Effector CD4-positive, alpha-beta T cell (primary cell): ENCODE results near the gene EPS15.
"Not testable (repeated sequence)": the region's sequence is repeated elsewhere in the genome, so short reads cannot be mapped to it uniquely, and the experiment has no call there.

ENCODE experiments used
- DNase-seq: peaks from one replicate; pipeline ENCODE4 v3.0.0-alpha.2; 2020

Gene EPS15

DNA sequence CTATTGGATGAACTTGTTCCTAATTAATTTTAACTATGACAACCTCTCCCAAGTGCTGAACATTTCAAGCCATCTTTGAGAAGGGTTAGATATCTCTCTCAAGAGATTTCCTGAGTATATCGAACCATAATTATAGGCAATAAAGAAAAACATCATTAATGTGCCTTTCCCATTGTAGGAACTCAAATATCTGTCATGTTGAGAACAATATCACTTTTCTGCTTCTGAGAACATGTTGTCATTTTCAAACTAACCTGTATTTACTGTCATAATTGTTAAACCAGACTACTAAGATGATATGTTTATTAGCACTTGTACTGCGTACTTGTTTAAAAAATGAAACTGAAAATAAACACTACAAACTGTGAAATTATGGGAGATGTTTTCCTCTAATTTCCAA is 4.3 kb downstream of the EPS15 start:
- no peak for DNase-seq

- DNase-seq = no peak
Measured at GRCh38 chr1:51512606-51513005, 6.5 kb downstream of the EPS15 start.

DNA sequence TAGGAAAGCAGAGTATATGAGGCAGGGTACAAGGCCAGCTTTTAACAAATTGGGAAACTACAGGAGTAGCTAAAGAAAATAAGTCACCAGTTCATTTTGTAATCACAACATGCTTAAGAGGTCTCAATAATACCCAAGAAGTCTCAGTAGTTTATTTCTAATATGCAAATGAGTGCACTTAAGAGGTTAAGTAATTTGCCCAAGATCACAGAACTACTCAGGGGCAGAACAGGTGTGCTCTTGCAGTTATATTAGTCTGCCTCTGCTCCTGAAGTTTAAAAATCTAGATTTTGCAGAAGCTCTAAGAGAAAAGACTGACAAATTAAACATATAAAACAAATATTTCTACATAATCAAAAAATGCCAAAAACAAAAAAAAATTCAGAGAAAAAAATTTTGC is 6.9 kb downstream of the EPS15 start:
- DNase-seq = no peak

DNA sequence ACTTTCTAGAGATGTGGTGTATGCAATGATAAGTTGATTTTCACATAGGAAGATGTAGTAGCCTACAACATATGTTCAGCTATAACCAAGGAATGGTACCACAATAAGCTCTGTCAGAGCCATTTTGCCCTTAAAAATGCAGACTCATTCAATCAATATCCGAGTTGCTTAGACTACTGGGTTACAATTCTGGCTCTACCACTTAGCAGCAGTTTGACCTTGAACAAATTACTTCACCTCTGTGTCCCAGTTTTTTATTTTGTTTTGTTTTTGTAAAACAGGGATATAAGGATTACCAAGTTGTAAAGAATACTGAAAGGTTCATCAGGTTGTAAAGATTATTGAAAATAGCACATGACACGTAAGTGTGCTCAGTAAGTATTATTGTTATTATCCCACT is 9.3 kb downstream of the EPS15 start:
- no peak for DNase-seq

GRCh38 chr1:51506537-51506936 is 12.5 kb downstream of the EPS15 start:
- no peak for DNase-seq

GRCh38 chr1:51504806-51505525 is 14.1 kb downstream of the EPS15 start:
- no peak for DNase-seq

GRCh38 chr1:51501218-51501630 is 17.8 kb downstream of the EPS15 start:
- not testable (repeated sequence) for DNase-seq

GRCh38 chr1:51499694-51500093 is 19.4 kb downstream of the EPS15 start:
- DNase-seq = no peak

DNA sequence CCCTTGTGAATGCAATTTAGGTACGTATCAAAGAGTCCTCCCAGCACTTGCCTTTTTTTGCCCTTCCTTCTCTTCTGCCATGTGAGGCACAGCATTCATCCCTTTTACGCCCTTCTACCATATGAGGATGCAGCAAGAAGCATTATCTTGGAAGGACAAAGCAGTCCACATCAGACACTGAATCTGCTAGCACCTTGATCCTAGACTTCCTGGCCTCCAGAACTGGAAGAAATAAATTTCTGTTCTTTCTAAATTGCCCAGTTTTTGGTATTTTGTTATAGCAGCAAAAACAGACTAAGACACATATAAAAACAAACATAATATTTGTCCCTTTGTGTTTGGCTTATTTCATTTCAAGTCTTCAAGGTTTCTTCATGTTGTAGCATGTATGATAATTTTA is 20.1 kb downstream of the EPS15 start:
- DNase-seq = no peak

DNA sequence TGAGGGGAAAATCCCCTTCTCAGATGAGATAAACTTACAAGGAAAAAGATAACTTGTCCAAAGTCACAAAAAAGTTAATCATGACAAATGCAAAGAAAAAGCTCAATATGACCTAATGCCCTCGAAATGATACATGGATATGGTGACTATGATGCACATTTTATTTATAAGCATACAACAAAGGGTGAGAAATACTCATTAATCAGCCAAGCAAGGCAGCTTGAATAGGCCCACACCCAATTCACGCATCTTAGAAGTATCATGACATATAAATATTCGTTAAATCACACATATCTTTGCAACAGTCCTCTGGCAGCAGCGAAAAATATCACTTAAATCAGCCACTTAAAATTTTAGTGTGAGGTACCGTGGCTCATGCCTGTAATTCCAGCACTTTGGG is 21.7 kb downstream of the EPS15 start:
- DNase-seq = no peak

DNA sequence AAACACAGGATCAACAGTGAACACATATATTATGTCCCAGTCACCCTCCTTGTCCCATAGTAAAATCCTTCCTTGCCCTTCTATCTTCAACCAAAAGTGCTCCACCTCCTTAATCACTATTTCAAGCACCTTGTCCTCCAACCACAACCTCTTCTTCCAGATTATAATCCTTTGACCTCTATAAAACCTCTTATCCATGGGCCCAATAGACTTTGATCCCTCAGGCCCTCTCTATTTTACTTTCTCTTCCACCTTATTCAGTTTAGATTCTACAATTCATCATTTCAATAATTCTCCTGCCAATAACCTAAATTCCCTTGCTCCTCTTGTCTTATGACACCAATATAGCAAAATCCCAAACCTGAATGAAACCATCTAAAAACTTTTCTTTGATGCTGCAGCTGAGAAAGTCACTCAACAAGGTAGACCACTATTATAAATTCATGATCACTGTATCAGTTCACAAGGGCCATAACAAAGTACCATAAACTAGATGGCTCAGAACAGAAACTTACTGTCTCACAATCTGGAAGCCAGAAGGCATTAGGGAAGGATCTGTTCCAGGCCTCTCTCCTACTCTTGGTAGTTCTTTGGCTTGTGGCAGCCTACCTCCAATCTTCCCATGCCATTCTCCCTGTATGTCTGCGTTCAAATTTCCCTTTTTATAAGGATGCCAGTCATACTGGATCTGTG is 24.8 kb downstream of the EPS15 start:
- DNase-seq = no peak

DNA sequence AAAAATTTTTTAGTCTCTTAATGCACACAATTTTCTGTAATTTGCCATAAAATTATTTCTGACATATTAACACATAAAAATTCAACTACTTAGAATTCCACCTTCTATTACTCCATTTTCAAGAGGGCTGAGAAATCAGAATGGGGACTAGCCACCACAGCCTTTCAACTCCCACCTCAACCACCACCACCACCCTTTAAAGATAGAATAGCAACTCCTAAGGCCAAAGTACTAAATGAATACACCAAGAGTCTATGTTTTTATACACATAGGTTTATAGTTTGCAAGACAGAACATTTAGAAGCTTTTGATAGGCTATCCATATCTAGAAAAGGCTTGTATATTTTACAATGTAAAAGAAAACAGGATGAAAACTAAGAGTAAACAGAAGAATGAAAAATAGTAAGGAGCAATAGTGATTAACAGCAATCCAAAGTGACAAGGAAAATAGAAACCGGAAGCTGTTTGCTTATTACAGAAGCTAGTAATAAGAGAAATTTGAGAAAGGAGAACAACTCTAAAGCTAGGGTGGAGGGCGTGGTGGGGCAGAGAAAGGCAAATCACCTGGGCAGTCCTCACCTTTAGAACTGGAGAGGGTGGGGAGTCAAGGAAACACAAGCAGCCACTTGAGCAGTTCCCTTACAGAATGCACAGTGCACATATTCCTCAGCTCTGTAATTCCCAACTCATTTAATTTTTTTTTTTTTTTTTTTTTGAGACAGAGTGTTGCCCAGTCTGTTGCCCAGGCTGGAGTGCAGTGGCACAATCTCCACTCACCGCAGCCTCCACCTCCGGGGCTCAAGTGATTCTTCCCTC is 27.7 kb downstream of the EPS15 start:
- DNase-seq = no peak

DNA sequence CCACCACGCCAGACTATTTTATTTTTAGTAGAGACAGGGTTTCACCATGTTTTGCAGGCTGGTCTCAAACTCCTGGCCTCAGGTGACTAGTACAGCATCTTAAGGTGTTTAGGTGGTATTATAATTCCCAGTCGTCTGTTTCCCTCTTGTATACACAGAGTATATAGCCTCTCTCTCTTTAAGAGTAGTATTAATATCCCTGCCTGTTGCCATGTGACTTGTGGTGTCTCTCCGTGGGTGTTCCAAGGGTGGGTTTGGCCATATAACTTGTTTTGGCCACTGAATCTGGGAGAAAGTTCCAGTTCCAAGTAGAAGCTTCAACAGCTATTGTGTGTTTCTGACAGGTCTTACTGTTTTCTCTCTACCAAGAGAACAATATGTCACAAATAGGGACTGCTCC is 29.6 kb downstream of the EPS15 start:
- no peak for DNase-seq

- no peak for DNase-seq
Measured at GRCh38 chr1:51488372-51489050, 30.6 kb downstream of the EPS15 start.

DNA sequence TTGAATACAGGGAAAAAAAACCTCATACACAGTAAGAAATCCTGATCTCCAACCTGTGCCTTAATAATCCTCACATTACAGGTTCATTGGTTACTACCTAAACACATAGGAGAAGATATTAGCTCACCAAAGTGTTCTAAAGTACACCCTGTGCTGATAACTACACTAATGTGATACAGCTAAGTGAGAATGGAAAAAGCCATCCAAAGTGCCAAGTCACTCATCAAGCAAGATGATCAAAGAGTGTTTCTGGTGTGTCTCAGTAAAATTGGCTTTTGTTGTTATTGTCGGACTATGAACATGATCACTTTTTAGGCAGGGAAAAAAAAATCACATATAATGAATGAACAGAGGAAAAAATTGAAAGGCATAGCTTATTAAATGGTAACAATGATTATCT is 31.4 kb downstream of the EPS15 start:
- no peak for DNase-seq

DNA sequence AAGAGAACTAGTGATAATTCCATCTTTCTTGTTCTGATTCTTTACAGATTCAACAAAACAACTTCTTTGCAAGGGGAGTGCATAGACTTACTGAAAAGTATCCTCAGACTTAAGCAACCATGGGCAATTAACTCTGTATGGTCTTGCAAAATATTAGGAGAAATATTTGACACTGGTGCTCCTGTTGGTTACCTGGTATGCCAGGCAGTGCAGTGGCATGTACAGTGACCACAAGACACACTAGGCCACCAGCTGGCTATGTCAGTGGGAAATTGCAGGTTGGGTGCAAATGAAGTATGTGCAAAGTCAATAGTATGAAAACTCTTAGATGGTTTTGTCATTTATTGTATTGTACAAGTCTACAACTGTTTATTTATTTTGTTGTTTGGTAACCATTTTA is 34.5 kb downstream of the EPS15 start:
- no peak for DNase-seq

DNA sequence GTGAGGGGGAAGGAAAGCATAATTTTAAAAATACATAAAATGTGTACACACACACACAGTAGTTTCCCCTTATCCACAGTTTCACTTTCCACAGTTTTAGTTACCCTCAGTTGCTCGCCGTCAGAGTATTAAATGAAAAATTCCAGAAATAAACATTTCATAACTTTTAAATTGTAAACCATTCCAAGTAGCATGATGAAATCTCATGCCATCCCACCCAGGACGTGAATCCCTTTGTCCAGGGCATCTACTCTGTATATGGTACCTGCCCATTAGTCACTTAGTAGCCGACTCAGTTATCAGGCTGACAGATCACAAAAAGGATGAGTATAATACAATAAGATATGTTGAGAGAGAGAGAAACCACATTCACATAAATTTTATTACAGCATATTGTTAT is 36.2 kb downstream of the EPS15 start:
- no peak for DNase-seq

GRCh38 chr1:51474832-51475620 is 44.0 kb downstream of the EPS15 start:
- not testable (repeated sequence) for DNase-seq

GRCh38 chr1:51473331-51474115 is 45.5 kb downstream of the EPS15 start:
- DNase-seq = no peak

GRCh38 chr1:51472359-51472758 is 46.7 kb downstream of the EPS15 start:
- no peak for DNase-seq

- no peak for DNase-seq
Measured at GRCh38 chr1:51469518-51469917, 49.5 kb downstream of the EPS15 start.

DNA sequence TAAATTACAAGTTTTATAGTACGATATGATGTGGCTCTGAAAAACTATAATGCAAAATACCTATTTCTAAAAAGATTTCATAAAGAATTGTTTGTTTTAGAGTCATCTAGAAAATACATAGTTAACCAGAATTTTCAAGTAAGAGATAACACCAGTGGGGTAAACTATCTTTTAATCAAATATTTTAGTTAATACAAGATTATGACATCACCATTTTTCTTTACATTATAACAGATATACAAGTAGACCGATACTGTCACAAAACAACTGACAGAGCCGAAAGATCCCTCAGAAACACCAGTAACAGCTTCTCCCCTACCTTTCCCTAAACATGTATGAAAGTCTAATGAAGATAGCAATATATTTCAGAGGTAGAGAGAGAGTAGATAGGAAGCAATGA is 54.2 kb downstream of the EPS15 start:
- no peak for DNase-seq
